Jurkat, Clone E6-1 (cell line): ENCODE data around the gene NDUFA5.
"Not testable (repeated sequence)": the region's sequence is repeated elsewhere in the genome, so short reads cannot be mapped to it uniquely, and the experiment has no call there.

Source experiments
- DNase-seq: peaks from one replicate; pipeline ENCODE4 v3.0.0-alpha.2; 2011; ENCODE audit warnings: low read depth, low spot score
- H3K4me3 ChIP-seq: 2 replicates; pipeline ENCODE4 v1.5.1; 2011; ENCODE audit warnings: mild to moderate bottlenecking, low read length, control low read depth, moderate library complexity

Gene NDUFA5

GRCh38 chr7:123528265-123528664 lies 29.4 kb downstream of the NDUFA5 start:
- no peak for DNase-seq
- no peak overlapping the region for H3K4me3 ChIP-seq

- not testable (repeated sequence) for H3K4me3 ChIP-seq, DNase-seq
These were observed 29.8 kb downstream of the NDUFA5 start for GRCh38 chr7:123527712-123528225.

- not testable (repeated sequence) for DNase-seq, H3K4me3 ChIP-seq
These were observed 31.1 kb downstream of the NDUFA5 start for GRCh38 chr7:123526533-123526932.

- H3K4me3 ChIP-seq = no peak overlapping the region
- DNase-seq = no peak
These were observed 35.6 kb downstream of the NDUFA5 start for GRCh38 chr7:123522066-123522465.

- no peak for DNase-seq
- H3K4me3 ChIP-seq = no peak overlapping the region
These were observed 52.4 kb downstream of the NDUFA5 start for GRCh38 chr7:123505221-123505620.

GRCh38 chr7:123502201-123502600 lies 55.4 kb downstream of the NDUFA5 start:
- DNase-seq = no peak
- no peak overlapping the region for H3K4me3 ChIP-seq

- no peak for DNase-seq
- no peak overlapping the region for H3K4me3 ChIP-seq
These were observed 56.6 kb downstream of the NDUFA5 start for GRCh38 chr7:123500878-123501489.

GRCh38 chr7:123499211-123499970 lies 58.2 kb downstream of the NDUFA5 start:
- DNase-seq = no peak

GRCh38 chr7:123498601-123499000 lies 59.0 kb downstream of the NDUFA5 start:
- DNase-seq = no peak
- H3K4me3 ChIP-seq = no peak overlapping the region

More at GRCh38 chr7:123499211-123499970, 58.2 kb downstream of the NDUFA5 start:
- no peak overlapping the region for H3K4me3 ChIP-seq

GRCh38 chr7:123498031-123498430 lies 59.6 kb downstream of the NDUFA5 start:
- no peak overlapping the region for H3K4me3 ChIP-seq
- no peak for DNase-seq

- peak; percentile 18 for DNase-seq
- H3K4me3 ChIP-seq = no peak overlapping the region
These were observed 63.3 kb downstream of the NDUFA5 start for GRCh38 chr7:123494193-123494796.

- H3K4me3 ChIP-seq = no peak overlapping the region
- DNase-seq = no peak
These were observed 65.1 kb downstream of the NDUFA5 start for GRCh38 chr7:123492485-123492884.
